Retinal pigment epithelial cell (primary cell): ENCODE measurements around the gene PYGO1.

Source experiments
- DNase-seq: peaks from one replicate; pipeline ENCODE4 v3.0.0-alpha.2; 2010; ENCODE audit warnings: low read depth
- H3K4me3 ChIP-seq: 2 replicates; pipeline ENCODE4 v1.5.1; 2011; ENCODE audit warnings: mild to moderate bottlenecking, low read length, control low read depth, moderate library complexity
- CTCF ChIP-seq: conservative IDR thresholded peaks from 2 replicates; pipeline ENCODE4 v1.5.1; 2011; ENCODE audit warnings: low read depth, low read length, control low read depth, inconsistent platforms

PYGO1 gene

DNA sequence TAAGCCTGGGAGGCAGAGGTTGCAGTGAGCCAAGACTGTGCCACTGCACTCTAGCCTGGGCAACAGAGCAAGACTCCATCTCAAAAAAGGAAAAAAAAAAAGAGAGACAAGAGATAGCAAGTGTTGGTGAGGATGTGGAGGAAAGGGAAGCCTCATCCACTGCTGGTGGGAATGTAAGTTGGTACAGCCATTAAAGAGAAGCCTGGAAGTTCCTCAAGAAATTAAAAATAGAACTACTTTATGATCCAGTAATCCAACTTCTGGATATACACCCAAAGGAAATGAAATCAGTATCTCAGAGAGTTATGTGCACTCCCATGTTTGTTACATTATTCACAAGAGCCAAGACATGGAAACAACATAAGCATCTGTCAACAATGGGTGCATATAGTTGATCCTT lies 14.9 kb downstream of the PYGO1 start:
- no peak for TF ChIP-seq CTCF
- H3K4me3 ChIP-seq: no peak overlapping the region
- DNase-seq: no peak

- no peak for DNase-seq
- peak; percentile 22 for TF ChIP-seq CTCF
- no peak overlapping the region for H3K4me3 ChIP-seq
Observed at GRCh38 chr15:55564347-55565145, 23.6 kb downstream of the PYGO1 start.

DNA sequence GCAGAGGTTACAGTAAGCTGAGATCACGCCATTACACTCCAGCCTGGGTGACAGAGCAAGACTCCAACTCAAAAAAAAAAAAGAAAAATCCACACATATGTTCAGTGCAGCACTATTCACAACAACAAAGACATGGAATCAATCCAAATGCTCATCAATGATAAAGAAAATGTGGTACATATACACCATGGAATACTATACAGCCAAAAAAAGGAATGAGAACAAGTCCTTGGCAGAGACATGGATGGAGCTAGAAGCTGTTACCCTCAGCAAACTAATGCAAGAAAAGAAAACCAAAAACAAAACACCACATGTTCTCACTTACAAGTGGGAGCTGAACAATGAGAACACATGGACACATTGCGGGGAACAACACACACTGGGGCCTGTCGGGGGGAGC lies 25.5 kb downstream of the PYGO1 start:
- no peak overlapping the region for H3K4me3 ChIP-seq
- DNase-seq: no peak
- no peak for TF ChIP-seq CTCF

GRCh38 chr15:55555089-55555488 lies 33.1 kb downstream of the PYGO1 start:
- DNase-seq: no peak
- TF ChIP-seq CTCF: no peak
- no peak overlapping the region for H3K4me3 ChIP-seq

- no peak for TF ChIP-seq CTCF
- no peak overlapping the region for H3K4me3 ChIP-seq
- peak; percentile 48 for DNase-seq
Observed at GRCh38 chr15:55552926-55553325, 35.2 kb downstream of the PYGO1 start.

DNA sequence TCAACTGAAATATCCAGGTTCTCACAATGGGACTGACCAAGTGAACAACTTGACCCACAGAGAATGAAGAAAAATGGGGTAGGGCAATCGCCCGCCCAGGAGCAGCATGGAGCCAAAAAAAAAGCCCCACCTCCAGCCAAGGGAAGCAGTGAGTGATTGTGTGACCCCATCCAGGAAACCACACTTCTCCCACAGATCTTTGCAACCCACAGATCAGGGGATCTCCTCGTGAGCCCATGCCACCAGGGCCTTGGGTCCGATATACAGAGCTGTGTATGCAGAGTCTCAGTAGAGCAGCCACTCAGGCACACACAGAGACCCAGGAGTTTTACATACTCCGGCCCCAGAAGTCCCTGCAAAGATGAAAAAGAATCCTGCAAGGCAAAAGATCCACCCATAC lies 35.7 kb downstream of the PYGO1 start:
- TF ChIP-seq CTCF: no peak
- DNase-seq: no peak
- no peak overlapping the region for H3K4me3 ChIP-seq

DNA sequence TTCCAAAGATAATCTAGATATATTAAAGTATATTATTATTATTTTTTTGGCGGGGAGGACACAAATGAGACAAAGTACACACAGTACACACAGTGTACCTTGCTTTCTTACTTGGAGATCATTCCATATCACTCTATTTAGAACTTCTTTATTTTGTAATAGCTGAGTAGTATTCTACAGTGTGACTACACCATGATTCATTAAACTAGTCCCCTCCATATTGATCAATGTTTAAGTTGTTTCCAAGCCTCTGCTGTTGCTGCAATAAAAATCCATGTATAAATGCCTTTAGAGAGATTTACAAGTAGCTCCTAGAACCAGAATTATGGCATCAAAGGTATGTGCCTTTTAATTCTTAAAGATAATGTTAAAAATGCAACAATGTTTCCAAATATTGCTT lies 38.8 kb downstream of the PYGO1 start:
- no peak for DNase-seq
- no peak for TF ChIP-seq CTCF
- no peak overlapping the region for H3K4me3 ChIP-seq
